Left cardiac atrium (tissue), 4 donors: ENCODE results near the gene PICALM. TPM values are rescaled to one million over a fixed set of nuclear protein-coding genes. Genes with fewer than 3 reads are reported as not detected.
"Not testable (repeated sequence)": the region's sequence is repeated elsewhere in the genome, so short reads cannot be mapped to it uniquely, and the experiment has no call there.

Experiments used
- ATAC-seq, 2 donors: fragments of 200-7000 bp; cut with Tn5 transposase; one replicate each; pipeline ENCODE4 v1.9.1; 2020; ENCODE audit warnings: mild to moderate bottlenecking in 2 of 2, moderate library complexity in 2 of 2
- DNase-seq: peaks from one replicate; pipeline ENCODE4 v3.0.0-alpha.2; 2020
- intact Hi-C, 2 donors: fragments of 100-400 bp; cut with DNase I; formaldehyde crosslinking; loops; one replicate each; pipeline versions ENCODE4 v1.14.1 to v1.15.1; 2022 to 2023
- total RNA-seq, 2 donors: library from RNA; stranded (reverse); fragmentation: NEBNext Ultra II Directional; extraction: Animal tissue kit (Norgen Biotek cat#: 25700); gene quantifications; one replicate each; pipeline ENCODE4 v1.2.1, GENCODE V29; 2021
- donor health status: DM: no; HTN: yes; CAD: no.
- donor health status: DM: no; HTN: yes; CAD: no; lungs with severe emphysema.
- donor health status: DM: yes; HTN: yes; CAD: no.
- donor health status: Dilated cardiomyopathy.

Gene PICALM
- total RNA-seq, 2 donors from 2014 or later = 148 to 260 TPM

DNA sequence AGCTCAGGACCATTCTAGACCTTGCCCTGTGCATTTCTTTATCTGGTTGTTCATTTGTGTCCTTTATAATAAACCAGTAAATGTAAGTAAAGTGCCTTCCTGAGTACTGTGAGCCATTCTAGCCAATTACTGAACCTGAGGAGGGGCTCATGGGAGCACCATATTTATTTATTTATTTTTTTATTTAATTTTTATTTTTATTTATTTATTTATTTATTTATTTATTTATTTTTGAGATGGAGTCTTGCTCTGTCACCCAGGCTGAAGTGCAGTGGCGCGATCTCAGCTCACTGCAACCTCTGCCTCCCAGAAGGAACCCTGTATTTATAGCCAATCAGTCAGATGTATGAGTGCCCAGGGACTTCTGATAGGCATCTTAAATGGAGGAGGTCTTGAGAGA lies 18.8 kb upstream of the PICALM start:
- ATAC-seq, DNase-seq, intact Hi-C loops: not testable (repeated sequence)

DNA sequence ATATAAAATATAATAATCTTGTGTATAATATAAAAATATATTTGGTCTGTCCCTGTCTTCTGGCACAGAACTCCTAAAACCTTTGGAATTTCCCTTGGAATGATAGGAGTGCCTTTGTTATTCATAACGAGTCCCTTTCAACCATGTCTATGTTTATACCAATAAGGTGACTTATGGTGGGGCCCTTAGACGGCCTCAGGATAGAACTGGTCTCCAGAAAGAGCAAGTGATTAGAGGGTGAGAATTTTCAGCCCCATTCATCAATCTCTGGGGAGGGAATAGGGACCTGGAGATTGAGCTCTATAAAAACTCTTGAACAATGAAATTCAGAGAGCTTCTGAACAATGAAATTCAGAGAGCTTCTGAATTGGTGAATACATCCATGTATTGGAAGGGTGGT lies 18.4 kb upstream of the PICALM start:
- intact Hi-C loops = no loop called here
- ATAC-seq (no peak), DNase-seq (no peak)

DNA sequence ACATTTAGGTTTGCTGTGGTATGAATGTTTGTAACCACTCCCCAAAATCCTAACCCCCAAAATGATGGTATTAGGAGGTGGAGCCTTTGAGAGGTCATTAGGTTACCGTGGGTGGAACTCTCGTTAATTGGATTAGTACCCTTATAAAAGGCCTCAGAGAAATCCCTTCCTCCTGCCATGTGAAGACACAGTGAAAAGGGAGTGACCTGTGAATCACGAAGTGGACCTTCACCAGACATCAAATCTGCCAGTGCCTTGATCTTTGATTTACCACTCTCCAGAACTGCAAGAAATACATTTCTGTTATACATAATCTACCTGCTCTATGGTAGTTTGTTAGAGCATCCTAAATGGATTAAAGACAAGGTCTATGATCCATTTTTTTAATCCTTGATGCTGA lies 12.6 kb upstream of the PICALM start:
- intact Hi-C loops = no loop called here
- ATAC-seq (no peak), DNase-seq (no peak)

DNA sequence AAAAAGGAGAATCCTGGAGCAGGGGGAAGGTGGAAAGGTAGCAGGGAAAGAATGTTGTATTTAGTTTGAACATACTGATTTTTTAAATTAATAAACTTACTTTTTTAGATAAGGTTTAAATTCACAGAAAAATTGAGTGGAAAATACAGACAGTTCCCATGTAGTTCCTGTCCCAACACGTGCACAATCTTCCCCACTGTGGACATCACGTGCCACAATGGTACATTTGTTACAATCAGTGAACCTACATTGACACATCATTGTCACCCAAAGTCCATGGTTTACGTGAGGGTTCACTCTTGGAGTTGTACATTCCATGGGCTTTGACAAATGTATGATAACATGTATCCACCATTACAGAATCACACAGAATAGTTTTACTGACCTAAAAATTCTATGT lies 10.5 kb upstream of the PICALM start:
- intact Hi-C loops = no loop called here
- ATAC-seq (no peak), DNase-seq (no peak)

DNA sequence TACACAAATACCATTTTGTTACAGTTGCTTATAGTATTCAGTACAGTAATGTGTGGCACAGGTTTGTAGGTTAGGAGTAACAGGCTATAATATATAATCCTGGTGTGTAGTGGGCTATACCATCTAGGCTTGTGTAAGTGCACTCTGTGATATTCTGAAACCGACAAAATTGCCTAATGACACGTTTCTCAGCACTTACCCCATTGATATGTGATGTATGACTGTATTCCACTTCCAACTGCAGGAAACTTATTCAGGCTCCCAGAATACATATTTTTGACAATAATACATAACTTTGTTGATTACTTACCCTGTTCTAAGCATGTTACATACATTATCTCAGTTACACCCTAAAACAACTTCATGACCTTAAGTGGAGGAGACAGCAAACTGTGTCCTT lies 5.1 kb upstream of the PICALM start:
- intact Hi-C loops = no loop called here
- DNase-seq = no peak
- no peak for ATAC-seq

DNA sequence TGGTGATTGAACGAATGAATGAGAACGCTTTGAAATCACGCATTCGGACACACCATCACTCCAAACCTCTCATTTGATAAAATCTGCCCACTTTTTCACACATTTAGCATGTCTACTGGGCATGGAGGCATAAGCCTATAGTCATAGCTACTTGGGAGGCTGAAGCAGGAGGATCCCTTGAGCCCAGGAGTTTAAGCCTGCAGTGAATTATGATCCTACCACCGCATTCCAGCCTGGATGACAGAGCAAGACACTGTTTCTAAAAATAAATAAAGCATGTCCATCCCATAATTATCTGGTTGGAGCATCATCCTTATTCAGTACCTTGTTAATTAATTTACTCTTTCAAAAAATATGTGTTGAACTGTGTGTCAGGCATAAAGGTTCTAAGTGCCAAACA lies 3.3 kb upstream of the PICALM start:
- intact Hi-C loops = no loop called here
- DNase-seq (no peak), ATAC-seq (no peak)

DNA sequence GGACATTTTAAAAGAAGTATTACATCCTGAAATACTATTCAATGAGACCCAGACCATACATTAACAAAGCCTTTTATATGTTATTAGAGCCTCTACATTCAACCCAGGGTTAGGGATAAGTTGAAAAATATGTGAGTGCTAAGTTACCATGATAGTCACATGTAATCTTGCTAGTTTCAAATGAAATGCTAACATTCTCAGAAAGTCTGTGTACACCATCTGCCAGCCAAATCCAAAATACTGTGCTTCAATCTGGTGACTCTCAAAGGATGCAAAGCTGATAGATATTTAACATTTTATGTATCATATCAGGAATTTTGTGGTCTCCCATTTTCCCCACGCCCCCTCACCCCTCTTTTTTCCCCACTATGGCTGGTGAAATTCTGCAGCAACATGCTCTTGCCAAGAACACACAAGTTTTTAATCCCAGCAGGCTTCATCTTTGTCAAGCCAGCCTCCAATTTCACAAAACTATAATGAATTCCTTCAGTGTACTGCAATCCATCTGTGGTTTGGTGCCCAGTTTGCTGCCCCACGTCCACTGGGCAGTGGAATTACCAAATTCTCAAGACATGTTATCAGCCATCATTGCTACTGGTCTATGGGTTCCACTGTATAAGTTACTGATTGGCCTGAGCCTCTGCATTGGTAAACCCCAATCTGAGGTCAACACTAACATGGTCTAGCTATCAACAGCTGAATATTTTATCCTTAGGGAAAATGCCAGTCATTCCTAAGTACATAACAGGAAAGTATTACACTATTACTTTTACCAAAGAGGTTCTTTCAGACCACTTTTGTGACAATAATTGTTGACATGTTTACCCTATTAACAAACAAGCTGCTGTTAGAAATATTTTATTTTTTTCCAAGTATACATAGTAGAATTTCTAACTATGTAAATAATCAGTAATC lies 1.5 kb upstream of the PICALM start:
- intact Hi-C loops = no loop called here
- no peak for DNase-seq
- no peak for ATAC-seq

DNA sequence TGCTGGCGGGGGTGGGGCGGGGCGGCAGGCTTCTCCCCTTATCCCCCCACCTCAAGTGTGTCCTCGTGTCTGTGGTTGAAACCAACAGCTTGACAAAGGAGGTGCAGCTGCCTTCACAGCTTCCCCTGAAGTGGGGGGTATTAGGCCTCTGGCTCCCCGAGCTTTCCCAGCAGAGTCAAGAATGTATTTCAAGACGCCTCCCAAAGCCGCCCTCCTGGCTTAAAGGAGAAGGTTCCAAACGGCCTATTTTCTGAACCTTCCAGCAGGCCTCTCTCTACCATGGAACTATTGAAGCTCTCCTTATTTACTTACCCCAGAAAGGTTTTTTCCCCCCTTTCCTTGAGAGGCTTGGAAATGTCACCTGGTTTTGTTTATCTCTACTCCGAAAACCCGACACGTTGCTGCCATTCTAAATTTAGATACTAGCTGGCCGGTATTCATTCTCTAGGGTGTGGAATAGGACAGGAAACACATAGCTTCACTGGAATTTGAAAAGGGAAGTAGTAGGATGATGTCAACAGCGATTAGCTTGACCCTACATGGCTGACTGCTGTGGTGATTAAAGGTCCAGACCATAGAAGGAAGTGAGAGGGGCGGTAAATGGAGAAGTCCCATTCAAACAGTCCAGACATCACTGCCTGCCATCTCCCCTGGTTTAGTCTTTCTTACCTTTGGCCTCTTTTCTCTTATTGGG lies 671 bp upstream of the PICALM start:
- peak; percentile 49 to 79 for ATAC-seq
- peak; percentile 31 for DNase-seq
- intact Hi-C loops = loop anchor here in 1 of 2 donors (2.0 to 5.0 kb wide), 2 partner anchors 105 to 123 kb away; no protein-coding TSS in a partner anchor

DNA sequence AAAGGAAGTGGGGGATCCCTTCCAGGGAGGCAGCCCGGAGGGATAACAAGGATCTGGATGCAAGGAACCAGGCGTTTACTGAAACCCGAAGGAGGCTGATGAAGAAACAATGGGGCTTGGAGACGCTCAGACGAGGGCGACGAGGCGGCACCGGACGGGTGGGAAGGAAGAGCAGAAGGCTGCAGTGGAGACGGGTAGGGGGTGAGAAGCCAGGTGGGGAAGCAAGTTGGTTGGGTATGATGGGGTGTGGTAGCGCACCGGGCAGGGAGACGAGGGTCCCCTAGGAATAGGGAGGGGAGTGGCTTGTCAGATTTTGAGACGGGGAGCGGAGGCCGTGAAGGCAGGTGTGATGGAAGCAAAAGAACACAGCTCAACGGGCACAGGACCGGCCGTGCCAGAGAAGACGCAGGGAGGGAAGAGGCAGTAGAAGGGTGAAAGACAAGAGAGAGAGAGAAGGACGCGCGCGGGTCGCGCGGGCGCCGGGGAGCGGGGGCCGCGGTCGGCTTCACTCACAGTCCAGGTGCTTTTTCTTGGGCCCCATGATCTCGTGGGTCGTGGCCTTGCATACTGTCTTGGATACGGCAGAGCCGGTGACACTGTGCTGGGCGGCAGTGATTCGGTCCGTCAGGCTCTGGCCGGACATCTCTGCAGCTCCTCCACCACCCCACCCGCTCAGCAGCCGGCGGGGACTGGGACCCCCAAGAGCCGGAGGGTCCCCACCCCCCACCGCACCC lies 579 bp downstream of the PICALM start:
- DNase-seq (peak; percentile 38), ATAC-seq (peak; percentile 6 to 15)
- intact Hi-C loops = loop anchor here in 1 of 2 donors (2.0 to 5.0 kb wide), 2 partner anchors 106 to 124 kb away; no protein-coding TSS in a partner anchor

DNA sequence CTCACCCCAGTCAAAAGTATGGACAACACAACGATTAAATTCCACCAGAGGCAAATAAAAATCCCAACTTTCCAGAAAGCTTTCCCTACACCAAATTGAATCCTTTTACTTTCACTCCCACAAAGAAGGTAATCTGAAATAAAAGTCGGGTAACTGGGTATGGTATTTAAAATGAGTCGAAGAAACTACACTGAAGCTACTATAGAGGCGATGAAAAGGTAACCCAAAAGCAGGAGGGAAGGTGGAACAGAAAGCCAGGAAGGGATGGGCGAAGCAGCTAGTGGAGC lies 1.1 kb downstream of the PICALM start:
- DNase-seq (no peak), ATAC-seq (no peak)
- intact Hi-C loops = loop anchor here in 1 of 2 donors (2.0 to 5.0 kb wide), 2 partner anchors 107 to 125 kb away; no protein-coding TSS in a partner anchor

DNA sequence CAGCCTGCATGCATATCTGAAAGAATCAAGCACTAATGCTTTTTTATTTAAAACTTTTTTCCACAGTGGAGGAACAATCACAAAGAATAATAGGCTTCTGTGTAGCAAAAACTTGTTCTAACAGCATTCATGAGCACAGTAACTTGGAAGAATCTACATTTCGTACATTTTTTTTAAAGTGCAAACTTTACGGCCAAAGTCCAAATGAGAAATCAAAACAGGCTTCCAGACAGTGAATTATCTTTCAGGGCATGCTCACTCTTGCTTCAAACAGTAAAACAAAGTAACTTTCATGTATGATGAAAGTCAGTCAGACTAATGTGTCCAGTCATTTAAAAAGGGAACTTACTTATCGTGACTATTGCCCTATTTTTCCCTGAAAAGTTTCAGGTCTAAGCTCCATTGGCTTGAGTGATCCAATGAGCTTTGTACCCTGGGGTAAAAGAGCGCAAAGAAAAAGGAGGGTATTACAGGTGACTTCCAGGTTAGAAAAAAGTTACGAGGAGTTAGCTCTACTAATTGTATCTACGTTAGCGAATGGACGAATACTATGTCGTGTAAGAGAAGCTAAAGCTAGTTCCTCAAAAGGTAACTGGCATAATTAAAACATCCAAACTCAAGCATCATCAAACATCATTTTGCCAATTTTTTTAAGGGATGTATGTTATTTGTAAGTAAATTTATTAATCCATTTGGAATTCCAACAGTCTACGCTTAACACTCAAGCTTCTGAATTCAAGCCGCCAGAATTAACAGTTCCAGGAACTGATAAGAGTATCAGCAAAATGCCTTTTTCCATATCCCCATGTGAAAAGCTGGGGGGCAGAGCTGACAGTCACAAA lies 1.7 kb downstream of the PICALM start:
- intact Hi-C loops = loop anchor here in 1 of 2 donors (5.0 kb wide), 1 partner anchor 125 kb away; no protein-coding TSS in a partner anchor
- ATAC-seq = no peak
- no peak for DNase-seq

DNA sequence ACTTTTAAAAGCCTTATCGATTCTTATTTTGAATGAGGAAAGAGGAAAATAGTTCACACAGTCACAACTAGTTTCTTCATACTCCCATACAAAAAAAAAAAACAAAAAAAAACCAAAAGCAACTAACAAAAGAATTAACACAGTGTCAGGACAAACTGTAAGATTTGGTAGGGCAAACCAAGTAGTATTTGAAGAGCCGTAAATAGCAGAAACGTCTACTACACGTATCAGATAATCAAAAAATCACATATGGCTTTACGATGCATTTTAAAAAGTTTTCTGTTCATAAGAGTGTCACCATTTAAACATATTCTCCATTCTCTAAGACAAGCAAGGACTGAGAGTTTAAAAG lies 2.3 kb downstream of the PICALM start:
- no peak for ATAC-seq
- no peak for DNase-seq
- intact Hi-C loops = loop anchor here in 1 of 2 donors (5.0 kb wide), 1 partner anchor 126 kb away; no protein-coding TSS in a partner anchor

DNA sequence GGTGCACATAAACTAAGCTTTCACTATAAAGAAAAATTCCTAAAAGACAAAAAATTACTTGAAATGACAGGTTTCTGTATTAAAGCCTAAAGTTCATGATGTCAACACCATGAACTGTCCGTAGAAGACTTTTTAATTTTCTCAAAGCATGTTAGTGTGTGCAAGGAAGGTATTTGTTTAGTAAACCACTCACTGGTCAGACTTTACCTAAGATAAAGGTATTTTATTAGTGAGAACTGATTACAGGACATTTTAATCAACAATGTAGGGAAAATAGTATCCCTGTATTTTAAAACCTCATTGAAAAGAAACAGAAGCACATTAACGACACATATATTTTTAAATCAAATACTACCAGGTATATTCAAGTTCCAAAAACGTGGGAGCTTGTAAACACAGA lies 2.9 kb downstream of the PICALM start:
- intact Hi-C loops = loop anchor here in 1 of 2 donors (5.0 kb wide), 1 partner anchor 126 kb away; no protein-coding TSS in a partner anchor
- ATAC-seq (no peak), DNase-seq (no peak)

DNA sequence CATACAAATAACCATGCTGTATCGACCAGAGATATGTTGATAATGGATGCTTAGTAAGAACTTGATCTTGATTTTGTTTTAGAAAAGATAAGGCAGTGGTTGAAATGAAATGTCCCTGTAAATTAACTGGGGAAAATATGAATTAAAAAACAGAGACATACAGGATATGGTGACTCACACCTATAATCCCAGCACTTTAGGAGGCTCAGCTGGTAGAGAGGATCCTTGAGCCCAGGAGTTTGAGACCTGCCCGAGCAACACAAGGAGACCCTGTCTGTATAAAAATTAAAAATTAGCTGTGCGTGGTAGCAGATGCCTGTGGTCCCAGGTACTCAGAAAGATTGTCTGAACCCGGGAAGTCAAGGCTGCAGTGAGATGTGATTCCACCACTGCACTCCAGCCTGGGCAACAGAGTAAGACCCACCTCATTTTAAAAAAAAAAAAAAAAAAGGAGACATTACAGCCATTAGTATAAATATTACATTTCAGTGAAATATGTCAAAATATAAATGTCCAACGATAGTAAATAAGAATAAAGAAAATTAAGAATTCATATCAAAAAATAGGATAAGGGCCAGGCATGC lies 4.6 kb downstream of the PICALM start:
- DNase-seq = no peak
- intact Hi-C loops = no loop called here
- ATAC-seq = no peak

DNA sequence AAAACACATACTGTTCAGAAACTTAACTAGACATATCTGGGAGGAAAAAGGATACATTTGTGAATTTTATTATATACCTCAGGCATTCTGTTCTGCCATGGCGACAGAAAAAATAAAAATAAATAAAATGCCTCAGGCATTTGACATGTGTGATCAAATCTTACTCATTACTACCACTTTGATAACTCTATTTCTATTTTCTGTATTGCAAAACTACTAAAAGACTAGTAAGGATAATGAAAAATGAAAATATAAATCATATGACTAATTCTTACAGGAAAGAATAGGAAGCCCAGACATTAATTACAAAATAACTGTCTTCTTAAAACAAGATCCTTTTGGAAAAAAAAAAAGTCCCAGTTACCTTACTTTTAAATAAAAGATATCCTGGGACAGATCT lies 5.3 kb downstream of the PICALM start:
- intact Hi-C loops = no loop called here
- ATAC-seq (no peak), DNase-seq (no peak)

DNA sequence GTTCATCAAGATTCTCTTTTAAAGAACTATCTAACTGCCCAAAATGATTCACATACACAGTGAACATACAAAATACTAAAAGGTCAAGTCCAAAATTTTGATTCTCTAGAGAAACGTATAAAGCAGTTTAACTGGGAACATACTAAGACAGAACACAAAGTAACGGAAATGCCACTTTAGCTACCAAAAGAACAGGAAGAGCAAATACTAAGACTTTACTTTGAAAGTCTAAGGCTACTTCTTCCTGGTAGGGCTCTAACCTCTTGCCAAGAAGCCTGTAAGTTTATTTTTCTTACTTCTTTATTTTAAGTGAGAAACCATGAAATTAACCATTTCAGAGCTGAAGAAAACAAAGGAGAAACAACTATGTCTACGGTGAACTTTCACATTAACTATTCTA lies 6.2 kb downstream of the PICALM start:
- DNase-seq = no peak
- intact Hi-C loops = no loop called here
- peak in 1 of 2 donors; percentile 14 for ATAC-seq

DNA sequence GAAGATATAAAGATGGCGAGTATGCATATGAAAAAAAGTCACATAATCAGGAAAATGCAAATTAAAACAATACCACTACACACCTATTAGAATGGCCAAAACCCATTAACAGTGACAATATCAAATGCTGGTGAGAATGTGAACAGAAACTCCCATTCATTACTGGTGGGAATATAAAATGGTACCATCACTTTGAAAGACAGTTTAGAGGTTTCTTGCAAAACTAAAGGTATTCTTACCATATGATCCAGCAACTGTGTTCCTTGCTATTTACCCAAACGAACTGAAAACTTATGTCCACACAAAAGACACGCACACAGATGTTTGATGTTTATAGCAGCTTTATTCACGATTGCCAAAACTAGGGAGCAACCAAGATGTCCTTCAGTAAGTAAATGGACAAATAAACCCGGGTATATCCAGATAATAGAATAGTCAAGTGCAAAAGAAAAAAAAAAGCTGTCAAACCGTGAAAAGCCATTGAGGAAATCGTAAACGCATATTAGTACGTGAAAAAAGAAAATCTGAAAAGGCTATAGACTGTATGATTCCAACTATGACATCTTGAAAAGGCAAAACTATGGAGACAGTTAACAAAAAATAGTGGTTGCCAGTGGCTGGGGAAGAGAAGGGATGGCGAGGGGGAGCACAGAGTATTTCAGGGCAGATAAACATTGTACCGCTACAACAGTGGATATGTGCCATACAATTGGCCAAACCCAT lies 7.2 kb downstream of the PICALM start:
- DNase-seq (no peak), ATAC-seq (no peak)
- intact Hi-C loops = no loop called here

DNA sequence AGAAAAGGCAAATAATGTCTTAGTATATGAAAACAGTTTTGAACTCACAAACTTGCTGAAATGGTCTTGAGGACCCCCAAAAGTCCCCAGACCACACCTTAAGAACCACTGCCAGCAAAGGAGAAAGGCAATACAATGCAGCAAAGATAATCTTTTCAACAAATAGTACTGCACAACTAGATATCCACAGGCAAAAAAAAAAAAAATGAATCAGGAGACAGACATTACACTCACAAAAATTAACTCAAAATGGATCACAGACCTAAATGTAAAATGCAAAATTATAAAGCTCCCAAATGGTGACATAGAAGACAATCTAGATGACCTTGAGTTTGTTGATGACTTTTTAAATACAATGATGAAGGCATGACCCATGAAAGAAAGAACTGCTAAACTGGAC lies 8.3 kb downstream of the PICALM start:
- ATAC-seq = no peak
- no peak for DNase-seq
- intact Hi-C loops = no loop called here
